HCT116 (cell line): ENCODE measurements around the gene TTLL7. TPM values are rescaled to one million over a fixed set of nuclear protein-coding genes. Genes with fewer than 3 reads are reported as not detected.

Experiments used
- ATAC-seq: fragments of 200-7000 bp; cut with Tn5 transposase; 2 replicates; pipeline ENCODE4 v1.9.1; 2020; ENCODE audit warnings: mild to moderate bottlenecking, moderate library complexity
- BruUV-seq: library from RNA; stranded (reverse); fragments of 400-500 nt; replicated peaks from 2 replicates; lab custom pipeline; 2021; lab: Mats Ljungman, UMichigan
- CTCF ChIA-PET: fragments of 300-600 bp; sonication (Branson Sonifier 250); formaldehyde crosslinking; loops from one replicate; lab custom pipeline; 2021; ENCODE audit warnings: antibody characterized with exemption; lab: Charles Lee
- POLR2A ChIA-PET: fragments of 300-600, 350-600 bp; sonication (Branson Sonifier 250); formaldehyde crosslinking; loops from one replicate; lab custom pipeline; 2021; ENCODE audit warnings: antibody characterized with exemption; lab: Charles Lee
- RAD21 ChIA-PET, 2 experiments: fragments of 300-600 bp; sonication (Branson Sonifier 250); formaldehyde crosslinking; loops; one replicate each; lab custom pipeline; 2023; ENCODE audit warnings: low total read pairs in 2 of 2; ENCODE audit not compliant: uncharacterized antibody in 2 of 2, unreplicated experiment in 2 of 2, low non-redundant PET in 1 of 2; lab: Charles Lee
- DNase-seq: peaks from one replicate; pipeline ENCODE4 v3.0.0-alpha.2; 2010; ENCODE audit warnings: low read depth, low spot score
- H2AFZ ChIP-seq: fragments of 200-600 bp; shearing (Covaris generic), sonication (generic); 2 replicates; pipeline ENCODE4 v1.6.1; 2017; ENCODE audit warnings: low read depth, mixed run types, mixed read lengths, antibody characterized with exemption, low read length; ENCODE audit not compliant: poor library complexity, severe bottlenecking
- H3K27ac ChIP-seq: 2 replicates; pipeline ENCODE4 v1.5.1; 2012; ENCODE audit warnings: low read depth, low read length
- H3K27me3 ChIP-seq: fragments of 200-600 bp; sonication (generic); 2 replicates; pipeline ENCODE4 v1.6.1; 2016; ENCODE audit warnings: mixed run types, low read length, mixed read lengths; ENCODE audit not compliant: insufficient read depth
- H3K36me3 ChIP-seq, 2 experiments: fragments of 200-500 bp in 1 of 2; fragments of 200-600 bp in 1 of 2; sonication (Bioruptor generic) in 1 of 2; sonication (generic) in 1 of 2; 2 replicates each; pipeline versions ENCODE4 v1.5.1 to v1.6.1; 2014 to 2016; ENCODE audit warnings: low read length in 2 of 2, inconsistent platforms in 1 of 2, mixed read lengths in 1 of 2, mixed run types in 1 of 2; ENCODE audit not compliant: insufficient read depth in 2 of 2, control insufficient read depth in 1 of 2
- H3K4me1 ChIP-seq, 2 experiments: fragments of 200-600 bp in 1 of 2; sonication (generic) in 1 of 2; 2 replicates each; pipeline versions ENCODE4 v1.5.1 to v1.6.1; 2012 to 2017; ENCODE audit warnings: low read length in 2 of 2, inconsistent platforms in 1 of 2, mild to moderate bottlenecking in 1 of 2, mixed read lengths in 1 of 2, mixed run types in 1 of 2, moderate library complexity in 1 of 2; ENCODE audit not compliant: insufficient read depth in 2 of 2, control insufficient read depth in 1 of 2
- H3K4me2 ChIP-seq: fragments of 200-600 bp; sonication (generic); 2 replicates; pipeline ENCODE4 v1.6.1; 2017; ENCODE audit warnings: mixed run types, low read length, mixed read lengths
- H3K4me3 ChIP-seq, 2 experiments: fragments of 200-600 bp in 1 of 2; sonication (generic) in 1 of 2; replicated peaks in 1 of 2; 2 replicates each; pipeline ENCODE4 v1.5.1; 2011 to 2016; ENCODE audit warnings: low read length in 2 of 2, control low read depth in 1 of 2, low read depth in 1 of 2, mild to moderate bottlenecking in 1 of 2, mixed read lengths in 1 of 2, mixed run types in 1 of 2
- H3K79me2 ChIP-seq: fragments of 200-600 bp; sonication (generic); 2 replicates; pipeline ENCODE4 v1.6.1; 2017; ENCODE audit warnings: mild to moderate bottlenecking, mixed run types, low read length, moderate library complexity, mixed read lengths; ENCODE audit not compliant: insufficient read depth
- H3K9ac ChIP-seq: fragments of 200-600 bp; sonication (generic); 2 replicates; pipeline ENCODE4 v1.6.1; 2016; ENCODE audit warnings: low read length, mixed read lengths
- H3K9me2 ChIP-seq: fragments of 200-600 bp; sonication (generic), shearing (Covaris generic); 2 replicates; pipeline ENCODE4 v1.6.1; 2017; ENCODE audit warnings: mixed run types, mild to moderate bottlenecking, moderate library complexity; ENCODE audit not compliant: insufficient read depth
- H3K9me3 ChIP-seq, 2 experiments: fragments of 200-500 bp in 1 of 2; fragments of 200-600 bp in 1 of 2; sonication (Bioruptor generic) in 1 of 2; sonication (generic) in 1 of 2; 2 replicates each; pipeline ENCODE4 v1.6.1; 2014 to 2017; ENCODE audit warnings: low read length in 2 of 2, mixed read lengths in 2 of 2, inconsistent platforms in 1 of 2, low read depth in 1 of 2, mild to moderate bottlenecking in 1 of 2, mixed run types in 1 of 2, moderate library complexity in 1 of 2; ENCODE audit not compliant: control insufficient read depth in 1 of 2, insufficient read depth in 1 of 2
- H4K20me1 ChIP-seq: fragments of 200-600 bp; sonication (generic), shearing (Covaris generic); 2 replicates; pipeline ENCODE4 v1.6.1; 2017; ENCODE audit warnings: mixed run types, mild to moderate bottlenecking, moderate library complexity; ENCODE audit not compliant: insufficient read depth
- CBX3 ChIP-seq: IDR thresholded peaks from 2 replicates; pipeline ENCODE4 v1.6.1; 2012; ENCODE audit warnings: low read depth
- CEBPB ChIP-seq: IDR thresholded peaks from 2 replicates; pipeline ENCODE4 v1.6.1; 2012; ENCODE audit warnings: low read depth
- EGR1 ChIP-seq: IDR thresholded peaks from 2 replicates; pipeline ENCODE4 v1.6.1; 2012; ENCODE audit warnings: low read depth
- ELF1 ChIP-seq: IDR thresholded peaks from 2 replicates; pipeline ENCODE4 v1.6.1; 2012; ENCODE audit warnings: low read depth, borderline replicate concordance
- EZH2 ChIP-seq: fragments of 200-600 bp; sonication (generic); IDR thresholded peaks from 2 replicates; pipeline ENCODE4 v1.6.1; 2017; ENCODE audit warnings: antibody characterized with exemption, mixed run types
- EZH2phosphoT487 ChIP-seq: fragments of 200-600 bp; IDR thresholded peaks from 2 replicates; pipeline ENCODE4 v1.6.1; 2018; ENCODE audit warnings: antibody characterized with exemption, borderline replicate concordance
- FOSL1 ChIP-seq: IDR thresholded peaks from 2 replicates; pipeline ENCODE4 v1.6.1; 2012; ENCODE audit warnings: low read depth
- POLR2A ChIP-seq: IDR thresholded peaks from 2 replicates; pipeline ENCODE4 v1.7.0; 2011; ENCODE audit warnings: borderline replicate concordance; ENCODE audit not compliant: insufficient read depth, insufficient read length; ENCODE audit errors: extremely low read depth
- POLR2AphosphoS5 ChIP-seq: IDR thresholded peaks from 2 replicates; pipeline ENCODE4 v1.6.1; 2011; ENCODE audit warnings: mild to moderate bottlenecking, low read depth, low read length, moderate library complexity
- SIN3A ChIP-seq: IDR thresholded peaks from 2 replicates; pipeline ENCODE4 v1.6.1; 2012; ENCODE audit warnings: low read depth
- SP1 ChIP-seq: IDR thresholded peaks from 2 replicates; pipeline ENCODE4 v1.6.1; 2012; ENCODE audit warnings: low read depth
- SRF ChIP-seq: IDR thresholded peaks from 2 replicates; pipeline ENCODE4 v1.6.1; 2012; ENCODE audit warnings: low read depth
- TCF7L2 ChIP-seq: IDR thresholded peaks from 2 replicates; pipeline ENCODE4 v1.7.0; 2011; ENCODE audit warnings: borderline replicate concordance, inconsistent platforms; ENCODE audit not compliant: insufficient read depth, insufficient read length; ENCODE audit errors: extremely low read depth
- YY1 ChIP-seq: IDR thresholded peaks from 2 replicates; pipeline ENCODE4 v1.6.1; 2011; ENCODE audit warnings: low read length, low read depth, moderate library complexity, mild to moderate bottlenecking; ENCODE audit not compliant: insufficient replicate concordance; ENCODE audit errors: extremely low read depth
- ZFX ChIP-seq: fragments of 450-650 bp; IDR thresholded peaks from 2 replicates; pipeline ENCODE4 v1.6.1; 2017
- ZNF274 ChIP-seq: fragments of 200-500 bp; sonication (Bioruptor generic); IDR thresholded peaks from 2 replicates; pipeline ENCODE4 v1.6.1; 2014; ENCODE audit warnings: mild to moderate bottlenecking, low read depth, low read length, inconsistent platforms
- intact Hi-C: fragments of 100-400 bp; cut with micrococcal nuclease; formaldehyde crosslinking; loops from 2 replicates; pipeline ENCODE4 v1.10.0; 2022
- total RNA-seq: library from RNA; stranded (reverse); gene quantifications from one replicate; pipeline ENCODE4 v1.2.1, GENCODE V29; 2021; ENCODE audit not compliant: unreplicated experiment
- TF ChIP-seq, protein P1 (sequence below): IDR thresholded peaks from 2 replicates; pipeline ENCODE4 v1.6.1; 2012
- TF ChIP-seq, protein P2 (sequence below): IDR thresholded peaks from 2 replicates; pipeline ENCODE4 v1.6.1; 2011; ENCODE audit warnings: mild to moderate bottlenecking, low read length, moderate library complexity; ENCODE audit not compliant: insufficient replicate concordance; ENCODE audit errors: extremely low read depth
- TF ChIP-seq, protein P3 (sequence below): IDR thresholded peaks from 2 replicates; pipeline ENCODE4 v1.6.1; 2012

Gene TTLL7
- total RNA-seq, 1 experiment from 2014 or later = 21.2 TPM

DNA sequence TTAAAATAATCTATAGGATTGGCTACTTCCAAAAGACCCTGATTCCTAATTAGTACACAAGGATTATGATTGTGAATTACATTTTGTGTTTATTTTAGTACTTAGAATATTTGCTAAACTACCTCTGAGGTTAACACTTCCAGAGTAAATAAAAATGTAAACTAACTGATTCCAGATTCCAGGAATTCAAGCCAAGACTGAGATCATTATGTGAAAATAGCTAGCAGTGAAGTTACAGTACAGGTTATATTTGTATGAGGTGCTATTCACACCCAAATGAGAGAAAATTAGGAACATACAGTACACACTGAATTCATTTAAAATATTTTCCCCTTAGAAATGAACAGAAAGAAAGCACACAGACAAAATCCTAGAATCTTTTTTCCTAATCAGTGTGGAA lies 28.8 kb downstream of the TTLL7 start:
- ChIA-PET CTCF (no interaction called here), POLR2A (no interaction called here), RAD21 (no interaction called here)
- BruUV-seq = no TSS peak
- no peak overlapping the region for H2AFZ ChIP-seq
- H3K9ac ChIP-seq = no peak overlapping the region
- H3K4me3 ChIP-seq = no peak overlapping the region
- H3K9me3 ChIP-seq = no peaks in the 10 kb centered on the region
- no peaks in the 10 kb centered on the region for H3K4me1 ChIP-seq
- ATAC-seq (no peak), DNase-seq (no peak)
- H3K36me3 ChIP-seq = no peaks in the 10 kb centered on the region
- no peak overlapping the region for H3K4me2 ChIP-seq
- no peaks in the 10 kb centered on the region; the same call in 1 of the 2 replicates for H3K9me2 ChIP-seq
- TF ChIP-seq, protein P1, sequence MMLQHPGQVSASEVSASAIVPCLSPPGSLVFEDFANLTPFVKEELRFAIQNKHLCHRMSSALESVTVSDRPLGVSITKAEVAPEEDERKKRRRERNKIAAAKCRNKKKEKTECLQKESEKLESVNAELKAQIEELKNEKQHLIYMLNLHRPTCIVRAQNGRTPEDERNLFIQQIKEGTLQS = no peak
- no peak for TF ChIP-seq SP1
- TF ChIP-seq CBX3 = no peak
- TF ChIP-seq CEBPB = no peak
- TF ChIP-seq YY1 = no peak
- TF ChIP-seq, protein P2, sequence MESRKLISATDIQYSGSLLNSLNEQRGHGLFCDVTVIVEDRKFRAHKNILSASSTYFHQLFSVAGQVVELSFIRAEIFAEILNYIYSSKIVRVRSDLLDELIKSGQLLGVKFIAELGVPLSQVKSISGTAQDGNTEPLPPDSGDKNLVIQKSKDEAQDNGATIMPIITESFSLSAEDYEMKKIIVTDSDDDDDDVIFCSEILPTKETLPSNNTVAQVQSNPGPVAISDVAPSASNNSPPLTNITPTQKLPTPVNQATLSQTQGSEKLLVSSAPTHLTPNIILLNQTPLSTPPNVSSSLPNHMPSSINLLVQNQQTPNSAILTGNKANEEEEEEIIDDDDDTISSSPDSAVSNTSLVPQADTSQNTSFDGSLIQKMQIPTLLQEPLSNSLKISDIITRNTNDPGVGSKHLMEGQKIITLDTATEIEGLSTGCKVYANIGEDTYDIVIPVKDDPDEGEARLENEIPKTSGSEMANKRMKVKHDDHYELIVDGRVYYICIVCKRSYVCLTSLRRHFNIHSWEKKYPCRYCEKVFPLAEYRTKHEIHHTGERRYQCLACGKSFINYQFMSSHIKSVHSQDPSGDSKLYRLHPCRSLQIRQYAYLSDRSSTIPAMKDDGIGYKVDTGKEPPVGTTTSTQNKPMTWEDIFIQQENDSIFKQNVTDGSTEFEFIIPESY = no peak
- TF ChIP-seq, protein P3, sequence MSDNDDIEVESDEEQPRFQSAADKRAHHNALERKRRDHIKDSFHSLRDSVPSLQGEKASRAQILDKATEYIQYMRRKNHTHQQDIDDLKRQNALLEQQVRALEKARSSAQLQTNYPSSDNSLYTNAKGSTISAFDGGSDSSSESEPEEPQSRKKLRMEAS = no peak
- TF ChIP-seq EZH2phosphoT487 = no peak
- no peak for TF ChIP-seq ELF1
- TF ChIP-seq FOSL1 = no peak
- no peak for TF ChIP-seq POLR2A
- no peak for TF ChIP-seq POLR2AphosphoS5
- TF ChIP-seq ZFX = no peak
- no peak for TF ChIP-seq TCF7L2
- no peak for TF ChIP-seq EZH2
- no peak for TF ChIP-seq ZNF274
- no peak for TF ChIP-seq EGR1
- TF ChIP-seq SRF = no peak
- no peak for TF ChIP-seq SIN3A
- no peaks in the 10 kb centered on the region for H4K20me1 ChIP-seq
- H3K27me3 ChIP-seq = no peaks in the 10 kb centered on the region
- intact Hi-C loops = no loop called here
- H3K79me2 ChIP-seq = no peaks in the 10 kb centered on the region
- H3K27ac ChIP-seq = no peak overlapping the region
